GM19455 (cell line): ENCODE measurements around the gene SFXN1.
"Not testable (repeated sequence)": the region's sequence is repeated elsewhere in the genome, so short reads cannot be mapped to it uniquely, and the experiment has no call there.

Experiments used
- ATAC-seq: cut with Tn5 transposase; IDR thresholded peaks from one replicate; pipeline ENCODE4 v1.9.1; 2021; ENCODE audit not compliant: unreplicated experiment

SFXN1 gene

DNA sequence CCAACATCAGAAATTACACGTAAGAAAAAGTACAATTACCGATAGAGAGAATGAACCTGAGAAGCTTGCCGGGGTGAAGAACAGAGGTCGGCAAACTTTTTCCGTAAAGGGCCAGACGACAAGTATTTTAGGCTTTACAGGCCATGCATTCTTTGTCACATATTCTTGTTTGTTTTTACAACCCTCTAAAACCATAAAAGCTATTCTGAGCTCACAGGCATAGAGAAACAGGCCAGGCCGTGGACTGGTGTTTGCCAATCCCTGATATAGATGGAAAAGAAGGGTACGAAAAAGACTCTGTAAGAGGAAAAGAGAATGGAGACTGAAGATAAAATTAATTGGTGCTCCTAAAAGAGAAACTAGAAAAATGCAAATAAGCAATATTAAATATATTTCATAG, 15.4 kb downstream of the SFXN1 start:
- no peak for ATAC-seq

DNA sequence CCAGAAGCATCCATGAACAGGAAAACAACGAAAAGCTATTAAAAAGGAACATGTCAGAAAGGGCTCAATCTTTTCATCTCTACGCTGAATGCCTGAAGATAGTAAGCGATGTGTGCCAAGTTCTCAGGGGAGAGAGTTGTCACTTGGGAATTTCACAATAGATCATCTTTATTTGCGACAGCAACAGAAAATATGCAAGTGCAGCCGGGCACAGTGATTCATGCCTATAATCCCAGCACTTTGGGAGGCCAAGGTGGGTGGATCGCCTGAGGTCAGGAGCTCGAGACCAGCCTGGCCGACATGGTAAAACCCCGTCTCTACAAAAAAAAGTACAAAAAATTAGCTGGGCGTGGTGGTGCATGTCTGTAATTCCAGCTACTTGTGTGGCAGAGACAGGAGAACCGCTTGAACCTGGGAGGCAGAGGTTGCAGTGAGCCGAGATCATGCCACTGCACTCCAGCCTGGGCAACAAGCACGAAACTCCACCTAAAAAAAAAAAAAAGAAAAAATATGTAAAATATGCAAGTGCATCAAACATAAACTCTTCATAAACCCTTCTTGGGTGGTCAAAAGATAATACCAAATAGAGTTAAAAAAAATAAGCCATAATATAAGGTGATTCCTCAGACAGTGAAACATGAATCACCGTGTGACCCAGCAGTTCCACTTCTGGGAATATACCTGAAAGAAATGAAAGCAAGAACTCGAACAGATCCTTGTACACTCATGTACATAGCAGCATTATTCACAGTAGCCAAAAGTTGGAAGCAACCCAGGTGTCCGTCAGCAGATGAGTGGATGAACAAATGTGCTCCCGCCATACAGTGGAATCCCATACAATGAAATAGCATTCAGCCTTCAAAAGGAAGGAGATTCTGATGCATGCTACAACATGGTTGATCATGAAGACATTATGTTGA, 16.2 kb downstream of the SFXN1 start:
- ATAC-seq: no peak

DNA sequence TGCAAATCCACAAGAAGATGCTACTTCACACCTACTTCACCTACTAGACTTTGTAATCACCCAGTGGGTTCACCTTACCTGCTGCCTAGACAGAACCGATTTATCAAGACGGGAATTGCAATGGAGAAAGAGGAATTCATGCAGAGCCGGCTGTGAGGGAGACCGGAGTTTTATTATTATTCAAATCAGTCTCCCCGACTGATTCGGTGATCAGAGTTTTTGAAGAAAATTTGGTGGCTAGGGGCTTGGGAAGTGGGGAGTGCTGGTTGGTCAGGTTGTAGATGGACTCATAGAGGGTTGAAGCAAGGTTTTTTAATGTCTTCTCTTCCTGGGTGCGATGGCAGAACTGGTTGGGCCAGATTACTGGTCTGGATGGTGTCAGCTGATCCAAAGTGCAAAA, 23.4 kb downstream of the SFXN1 start:
- ATAC-seq: no peak

DNA sequence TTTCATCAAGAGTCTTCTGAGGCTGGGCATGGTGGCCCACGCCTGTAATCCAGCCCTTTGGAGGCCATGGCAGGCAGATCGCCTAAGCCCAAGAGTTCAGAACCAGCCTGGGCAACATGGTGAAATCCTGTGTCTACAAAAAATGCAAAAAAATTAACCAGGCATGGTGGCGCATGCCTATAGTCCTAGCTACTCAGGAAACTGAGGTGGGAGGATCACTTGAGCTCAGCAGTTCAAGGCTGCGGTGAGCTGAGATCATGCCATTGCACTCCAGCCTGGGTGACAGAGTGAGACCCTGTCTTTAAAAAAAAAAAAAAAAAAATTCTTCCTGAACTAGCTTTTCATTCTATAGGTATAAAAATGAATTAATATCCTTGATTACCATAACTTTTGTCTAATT, 29.3 kb downstream of the SFXN1 start:
- not testable (repeated sequence) for ATAC-seq

DNA sequence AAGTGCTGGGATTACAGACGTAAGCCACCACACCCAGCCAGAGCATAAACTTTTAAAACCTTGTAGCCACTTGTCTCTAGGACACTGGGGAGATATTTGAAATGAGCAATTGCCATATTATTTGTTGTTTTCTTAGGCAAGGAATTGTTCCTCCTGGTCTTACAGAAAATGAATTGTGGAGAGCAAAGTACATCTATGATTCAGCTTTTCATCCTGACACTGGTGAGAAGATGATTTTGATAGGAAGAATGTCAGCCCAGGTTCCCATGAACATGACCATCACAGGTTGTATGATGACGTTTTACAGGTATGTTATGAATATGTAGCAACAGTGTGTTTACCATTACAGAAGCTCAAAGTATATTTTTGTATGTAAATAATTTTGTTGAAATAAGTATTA, 30.5 kb downstream of the SFXN1 start:
- no peak for ATAC-seq

DNA sequence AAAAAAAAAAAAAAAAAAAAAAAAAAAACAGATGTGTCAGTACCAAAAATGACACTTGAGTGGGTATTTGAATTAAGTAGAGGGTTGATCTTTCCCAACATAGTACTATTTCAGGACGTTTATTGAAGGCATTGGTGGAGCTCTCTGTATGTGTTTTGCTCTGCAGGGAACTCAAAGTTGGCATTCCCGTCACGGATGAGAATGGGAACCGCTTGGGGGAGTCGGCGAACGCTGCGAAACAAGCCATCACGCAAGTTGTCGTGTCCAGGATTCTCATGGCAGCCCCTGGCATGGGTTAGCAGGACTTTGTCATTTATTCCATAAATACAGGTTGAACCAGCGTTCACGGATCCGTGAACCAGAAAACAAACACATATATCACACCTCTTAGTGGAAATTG, 34.9 kb downstream of the SFXN1 start:
- no peak for ATAC-seq

DNA sequence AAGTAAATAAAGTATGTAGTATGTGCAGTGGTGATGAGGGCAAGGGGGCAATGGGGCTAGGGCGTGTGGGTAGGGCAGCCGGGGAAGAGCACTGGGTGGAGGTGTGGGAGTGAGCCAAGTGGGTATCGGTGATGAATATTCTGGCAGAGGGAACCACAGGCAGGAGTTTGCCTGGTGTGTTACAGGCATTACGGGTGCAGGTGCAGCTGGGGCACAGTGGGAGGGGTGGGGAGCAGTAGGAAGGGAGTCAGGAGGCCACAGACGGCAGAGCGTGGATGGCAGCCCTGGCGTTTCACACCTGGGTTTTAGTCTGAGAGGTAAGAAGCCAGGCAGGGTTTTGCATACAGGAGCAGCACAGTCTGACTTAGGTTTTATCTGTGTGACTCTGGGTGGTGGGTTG, 35.4 kb downstream of the SFXN1 start:
- ATAC-seq: no peak

DNA sequence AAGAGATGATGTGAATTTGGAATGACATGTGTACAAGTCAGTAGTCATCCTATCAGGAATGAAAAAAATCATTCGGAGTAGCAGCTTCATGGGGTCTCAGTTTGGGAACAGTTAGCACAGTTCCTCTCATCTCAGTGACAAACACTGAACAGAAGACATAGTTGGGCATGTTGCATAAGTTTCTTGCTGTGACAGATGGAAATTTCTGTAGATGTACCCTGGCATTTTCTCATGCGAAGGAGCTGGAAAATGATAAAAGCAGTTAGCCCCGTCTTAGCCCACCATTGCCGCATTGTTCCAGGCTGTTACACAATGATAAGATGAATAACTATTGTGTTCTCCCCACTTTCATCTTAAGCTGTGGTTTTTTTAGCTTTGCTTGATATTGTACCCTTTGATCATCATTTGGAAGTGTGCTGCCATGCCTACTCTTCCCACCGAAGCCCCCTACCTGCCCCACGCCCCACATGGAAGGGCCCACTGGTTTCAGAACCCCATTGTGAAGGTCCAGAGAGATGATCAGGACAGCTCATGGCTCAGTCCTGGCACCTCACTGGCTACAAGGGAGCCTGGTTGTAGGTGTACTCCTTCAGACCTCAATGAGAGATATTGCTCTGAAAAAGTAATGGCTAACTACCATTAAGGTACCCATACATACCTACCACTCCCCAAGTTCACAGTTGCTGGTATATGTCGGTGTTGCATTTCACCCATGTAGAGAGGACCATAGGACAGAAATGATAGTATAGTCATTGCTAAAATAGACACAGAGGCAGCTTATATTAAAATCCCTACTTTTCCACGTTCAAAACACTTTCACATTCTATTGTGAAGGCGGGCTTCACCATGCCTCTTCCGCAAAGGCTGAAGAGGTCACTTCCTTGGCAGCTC, 38.8 kb downstream of the SFXN1 start:
- ATAC-seq: no peak

DNA sequence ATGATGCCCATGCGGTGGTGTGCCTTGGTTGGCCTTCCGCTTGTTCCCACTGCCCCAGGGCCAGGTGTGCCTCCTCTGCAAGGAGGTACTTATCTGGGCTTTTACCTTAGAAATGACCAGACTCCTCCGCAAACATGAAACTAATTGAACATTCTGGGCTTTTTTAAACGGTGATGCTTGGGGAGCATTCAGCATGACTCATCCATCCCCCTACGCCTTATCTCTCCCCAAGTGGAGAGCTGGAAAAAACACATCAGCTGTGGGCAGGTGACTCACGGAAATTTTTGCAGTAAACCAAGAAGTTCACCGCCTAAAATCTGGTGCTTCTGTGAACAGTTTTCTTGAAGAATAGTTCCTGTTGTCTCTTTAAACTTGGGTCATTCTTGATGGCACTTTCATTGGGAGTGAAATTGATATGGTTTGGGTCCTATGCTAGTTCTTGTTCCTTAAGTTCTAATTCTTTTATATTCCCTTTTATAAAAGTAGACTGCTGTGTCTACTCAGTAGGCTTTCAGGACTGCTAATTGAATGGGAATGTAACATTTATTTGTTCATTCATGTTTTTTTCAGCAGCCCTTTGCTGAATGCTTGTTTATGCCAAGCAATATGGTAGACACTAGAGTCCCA, 39.6 kb downstream of the SFXN1 start:
- ATAC-seq: no peak

DNA sequence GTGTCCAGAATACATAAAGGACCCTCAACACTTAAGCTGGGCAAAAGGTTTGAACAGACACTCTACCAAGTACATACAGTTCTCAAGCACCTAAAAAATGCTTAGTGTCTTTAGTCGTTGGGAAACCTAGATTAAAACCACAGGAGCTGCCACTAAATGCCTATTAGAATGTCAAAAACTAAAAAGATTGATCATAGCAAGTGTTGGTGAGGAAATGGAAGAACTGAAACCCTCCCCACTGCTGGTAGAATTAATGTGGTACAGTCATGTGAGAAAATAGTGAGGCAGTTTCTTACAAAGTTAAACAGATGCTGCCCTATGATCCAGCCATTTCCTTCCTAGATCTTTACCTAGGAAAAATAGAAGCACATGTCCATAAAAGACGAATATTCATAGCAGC, 40.6 kb downstream of the SFXN1 start:
- ATAC-seq: no peak

DNA sequence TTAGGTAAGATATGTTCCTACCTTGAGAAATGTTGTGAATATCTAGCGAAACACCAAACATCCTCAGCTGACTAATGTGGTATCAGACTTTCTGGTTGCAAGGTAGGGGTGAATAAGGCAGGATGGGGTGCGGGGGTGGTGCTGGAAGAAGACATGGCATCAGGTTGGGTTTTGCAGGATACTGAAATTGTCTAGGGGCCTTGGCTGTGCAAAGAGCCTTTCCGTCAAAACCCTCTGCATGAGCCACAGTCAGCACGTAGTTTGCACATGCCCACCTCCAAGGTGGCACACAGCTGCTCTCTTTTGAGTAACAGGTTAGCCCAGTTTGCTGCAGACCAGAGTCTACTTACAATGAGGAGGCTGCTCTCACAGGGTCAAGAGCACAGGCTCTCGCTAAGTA, 42.0 kb downstream of the SFXN1 start:
- no peak for ATAC-seq

DNA sequence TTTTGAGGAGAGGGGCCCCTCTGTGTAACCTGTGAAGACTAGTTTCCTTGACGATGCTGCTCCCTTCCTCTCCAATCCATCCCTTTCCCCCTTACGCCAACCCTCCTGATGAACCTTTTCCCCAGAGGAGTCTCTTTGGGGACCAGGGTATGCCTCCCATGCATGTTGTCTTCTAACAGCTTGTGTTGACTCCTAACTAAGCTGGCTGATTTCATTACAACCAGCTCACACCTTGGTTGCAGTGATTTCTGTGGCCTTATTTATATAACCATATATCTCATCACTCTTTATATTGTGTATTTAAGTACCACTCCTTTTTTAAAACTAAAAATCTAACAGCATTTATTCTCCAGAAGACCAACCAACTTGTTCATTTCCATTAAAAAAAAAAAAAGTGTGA, 42.5 kb downstream of the SFXN1 start:
- no peak for ATAC-seq

DNA sequence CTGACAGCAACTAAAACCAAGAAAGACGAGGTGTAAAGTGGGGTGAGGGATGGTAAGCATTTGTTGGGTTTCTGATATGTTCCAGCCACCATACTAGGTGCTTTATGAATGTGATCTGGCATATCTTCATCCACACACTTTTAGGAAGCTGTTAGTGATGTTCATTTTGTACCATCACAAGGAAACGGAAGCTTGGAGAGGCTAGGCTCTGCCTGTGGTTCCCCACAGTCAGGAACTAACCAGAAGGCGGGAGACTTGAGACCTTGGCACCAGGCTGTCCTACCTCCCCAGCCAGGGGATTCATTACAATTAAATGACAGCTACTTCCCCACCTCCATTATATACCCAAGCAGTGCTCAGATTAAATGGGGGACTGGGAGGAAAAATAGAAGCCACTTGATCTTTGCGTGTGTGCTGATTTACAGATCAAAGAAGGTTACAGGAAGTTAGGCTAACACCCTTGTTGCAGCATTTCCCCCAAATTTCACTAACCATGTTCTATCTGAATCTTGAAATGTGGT, 43.0 kb downstream of the SFXN1 start:
- no peak for ATAC-seq

DNA sequence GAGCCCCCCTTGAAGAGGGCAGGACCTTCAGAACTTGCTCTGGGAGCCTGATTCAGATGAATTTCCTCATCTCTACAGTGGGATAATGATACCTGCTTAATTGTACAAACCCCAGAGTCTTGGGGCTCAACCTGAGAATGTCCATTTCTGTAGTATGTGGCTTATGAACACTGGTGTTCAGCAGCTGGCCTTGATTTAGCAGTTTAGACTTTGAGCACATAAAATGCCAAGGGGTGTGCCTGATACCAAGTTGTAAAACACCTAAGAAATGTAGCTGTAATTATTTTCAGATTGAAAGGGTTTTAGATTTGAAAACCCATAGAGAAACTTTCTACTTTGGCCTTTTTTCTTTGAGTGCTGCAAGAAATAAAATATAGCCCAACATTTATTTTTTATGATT, 44.9 kb downstream of the SFXN1 start:
- no peak for ATAC-seq

DNA sequence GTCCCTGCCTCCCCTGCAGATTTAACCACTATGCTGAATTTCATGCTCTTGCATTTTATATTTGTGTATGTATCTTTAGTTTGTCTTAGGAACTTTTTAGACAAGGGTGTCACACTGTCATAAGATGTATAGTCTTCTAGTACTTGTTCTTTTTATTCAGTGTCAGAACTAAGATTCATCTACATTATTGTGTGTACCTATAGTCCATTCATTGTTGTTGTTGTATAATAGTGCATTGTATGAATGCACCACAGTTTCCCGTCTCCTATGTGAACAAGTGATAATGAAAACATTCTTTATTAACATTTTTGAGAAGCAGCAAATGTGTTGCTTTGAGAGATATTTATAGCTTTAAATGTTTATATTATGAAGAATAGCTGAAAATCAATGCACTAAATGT, 45.9 kb downstream of the SFXN1 start:
- ATAC-seq: no peak

DNA sequence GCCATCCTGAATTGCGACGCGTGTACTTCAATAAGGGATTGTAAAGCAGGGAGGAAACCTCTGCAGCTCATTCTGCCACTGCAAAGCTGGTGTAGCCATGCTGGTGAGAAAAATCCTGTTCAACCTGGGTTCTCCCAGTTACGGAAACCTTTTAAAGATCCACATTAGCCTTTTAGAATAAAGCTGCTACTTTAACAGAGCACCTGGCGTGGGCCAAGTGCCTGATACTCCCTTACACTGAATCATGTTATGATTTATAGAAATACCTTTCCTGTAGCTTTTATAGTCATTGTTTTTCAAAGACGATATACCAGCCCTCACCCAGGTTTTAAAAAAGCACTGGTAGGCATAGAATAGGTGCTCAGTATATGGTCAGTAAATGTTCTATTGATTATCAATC, 48.3 kb downstream of the SFXN1 start:
- ATAC-seq: no peak

DNA sequence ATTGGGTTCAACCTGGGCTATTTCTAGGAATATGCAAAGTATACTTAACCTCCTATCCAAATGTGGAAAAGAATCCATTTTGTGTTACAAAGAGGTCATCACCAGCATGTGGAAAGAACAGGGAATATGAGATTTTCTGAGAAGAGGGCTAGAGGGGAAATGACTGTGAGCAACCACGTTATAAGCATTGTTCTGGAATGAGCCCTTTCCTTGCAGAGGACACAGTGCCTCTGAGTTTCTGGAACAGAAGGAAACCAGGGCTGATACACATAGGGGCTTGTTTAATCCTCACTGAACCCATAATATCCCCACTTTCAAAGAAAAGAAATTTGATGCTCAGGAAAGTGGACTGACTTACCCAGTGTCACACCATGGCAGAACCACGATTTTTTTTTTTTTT, 53.0 kb downstream of the SFXN1 start:
- no peak for ATAC-seq

DNA sequence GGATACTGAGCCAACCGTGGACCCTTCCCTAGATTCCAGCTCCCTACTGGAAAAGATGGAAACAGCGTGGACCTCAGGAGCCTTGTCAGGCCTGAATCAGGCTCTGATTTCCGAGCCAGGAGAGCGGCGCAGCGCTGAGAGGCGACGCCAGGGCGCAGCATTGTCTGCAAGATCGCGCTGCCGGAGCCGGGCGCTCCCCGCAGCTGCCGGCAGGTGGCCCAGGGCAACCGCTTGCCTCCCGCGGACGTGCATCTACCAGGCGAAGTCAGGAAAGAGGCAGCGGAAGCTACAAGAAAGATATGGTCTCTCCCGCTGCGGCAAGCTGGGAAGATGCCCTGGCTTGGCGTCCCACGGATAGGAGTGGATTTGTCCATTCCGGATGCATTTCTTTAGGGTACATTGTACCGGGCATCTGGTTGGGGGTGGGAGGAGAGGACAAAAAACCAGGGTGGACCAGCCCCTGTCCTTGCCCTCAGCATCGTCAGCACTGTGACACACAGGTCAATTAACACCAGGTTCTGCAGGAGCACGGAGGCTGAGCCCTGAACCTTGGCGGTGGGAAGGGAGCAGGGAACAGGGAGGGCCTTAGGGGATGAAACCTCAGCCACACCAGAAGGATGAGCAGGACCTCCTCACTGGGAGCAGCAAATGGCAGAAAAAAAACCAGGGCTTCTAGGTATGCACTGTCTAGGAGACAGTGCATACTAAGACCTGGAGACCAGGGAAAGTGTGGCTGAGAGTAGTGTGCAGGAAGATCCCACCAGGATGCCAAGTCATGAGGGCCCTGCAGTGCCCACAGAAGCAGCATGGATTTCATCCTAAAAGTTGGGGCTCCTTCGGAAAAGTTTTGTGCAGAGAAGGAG, 55.9 kb downstream of the SFXN1 start:
- peak; percentile 83 for ATAC-seq

DNA sequence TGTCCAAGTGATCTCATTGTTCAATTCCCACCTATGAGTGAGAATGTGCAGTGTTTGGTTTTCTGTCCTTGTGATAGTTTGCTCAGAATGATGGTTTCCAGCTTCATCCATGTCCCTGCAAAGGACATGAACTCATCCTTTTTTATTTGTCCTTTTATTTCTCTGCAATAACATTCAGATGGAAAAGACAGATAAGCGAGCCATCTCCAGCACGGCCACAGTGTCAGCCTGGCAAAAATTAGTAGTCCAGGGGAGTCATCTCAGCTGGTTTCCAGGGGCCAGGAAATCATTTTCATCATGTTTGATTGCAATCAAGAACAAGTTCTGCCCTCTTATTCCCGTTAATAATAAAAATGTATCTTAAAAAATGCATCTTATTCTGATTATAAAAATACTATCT, 57.0 kb downstream of the SFXN1 start:
- not testable (repeated sequence) for ATAC-seq

DNA sequence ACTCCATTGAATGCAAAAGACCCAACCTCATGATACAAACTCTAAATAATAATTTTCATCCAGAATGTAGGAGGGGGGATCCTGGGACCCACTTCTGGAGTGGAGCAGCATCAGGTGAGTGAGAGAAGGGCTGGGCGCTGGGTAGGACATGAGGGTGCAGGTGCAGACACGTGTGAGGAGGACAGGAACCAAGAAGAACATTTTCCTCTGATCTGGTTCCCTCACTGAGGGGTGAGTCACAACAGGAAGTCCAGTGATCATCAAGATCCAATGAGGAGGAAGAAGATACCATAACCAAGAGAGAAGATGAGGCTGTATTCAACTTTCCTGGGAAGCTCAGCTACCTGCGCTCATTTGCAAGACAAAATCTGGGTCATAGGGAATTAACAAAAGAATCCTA, 57.4 kb downstream of the SFXN1 start:
- ATAC-seq: no peak
